ENCODE results near the gene C5orf46.

DNA sequence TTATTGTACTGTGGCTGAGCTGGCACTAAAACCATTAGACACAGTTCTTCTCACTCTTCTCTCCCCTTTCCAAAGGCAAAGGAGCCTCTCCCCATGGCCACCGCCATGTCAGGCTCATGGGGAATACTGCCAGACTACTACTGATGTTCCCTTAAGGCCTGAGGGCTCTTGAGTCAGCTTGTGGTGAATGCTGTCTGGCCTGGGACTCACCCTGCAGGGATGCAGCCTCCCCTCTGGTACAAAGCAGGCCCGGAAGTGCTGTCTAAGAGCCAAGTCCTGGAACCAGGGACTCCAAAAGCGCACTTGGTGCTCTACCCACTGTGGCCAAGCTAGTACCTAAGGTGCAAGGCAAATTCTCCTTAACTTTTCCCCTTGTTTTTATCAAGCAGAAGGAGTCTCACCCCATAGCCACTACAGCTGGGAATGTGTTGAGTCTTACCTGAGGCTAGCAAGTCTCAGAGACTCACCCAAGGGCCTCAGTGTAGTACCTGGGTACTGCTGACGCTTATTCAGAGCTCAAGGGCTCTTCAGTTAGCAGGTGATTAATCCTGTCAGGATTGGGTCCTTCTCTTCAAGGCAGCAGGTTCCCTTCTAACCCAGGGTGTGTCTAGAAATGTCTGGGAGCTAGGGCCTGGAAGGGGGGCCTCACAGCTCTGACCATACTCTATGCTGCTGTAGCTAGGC, 33.2 kb upstream of the C5orf46 start:
- TF ChIP-seq EZH2 (IDR thresholded peaks at IDR 0.05; ENCODE audit: borderline replicate concordance, low read depth, low read length, poor library complexity, severe bottlenecking) = no peak
- TF ChIP-seq, protein P1, sequence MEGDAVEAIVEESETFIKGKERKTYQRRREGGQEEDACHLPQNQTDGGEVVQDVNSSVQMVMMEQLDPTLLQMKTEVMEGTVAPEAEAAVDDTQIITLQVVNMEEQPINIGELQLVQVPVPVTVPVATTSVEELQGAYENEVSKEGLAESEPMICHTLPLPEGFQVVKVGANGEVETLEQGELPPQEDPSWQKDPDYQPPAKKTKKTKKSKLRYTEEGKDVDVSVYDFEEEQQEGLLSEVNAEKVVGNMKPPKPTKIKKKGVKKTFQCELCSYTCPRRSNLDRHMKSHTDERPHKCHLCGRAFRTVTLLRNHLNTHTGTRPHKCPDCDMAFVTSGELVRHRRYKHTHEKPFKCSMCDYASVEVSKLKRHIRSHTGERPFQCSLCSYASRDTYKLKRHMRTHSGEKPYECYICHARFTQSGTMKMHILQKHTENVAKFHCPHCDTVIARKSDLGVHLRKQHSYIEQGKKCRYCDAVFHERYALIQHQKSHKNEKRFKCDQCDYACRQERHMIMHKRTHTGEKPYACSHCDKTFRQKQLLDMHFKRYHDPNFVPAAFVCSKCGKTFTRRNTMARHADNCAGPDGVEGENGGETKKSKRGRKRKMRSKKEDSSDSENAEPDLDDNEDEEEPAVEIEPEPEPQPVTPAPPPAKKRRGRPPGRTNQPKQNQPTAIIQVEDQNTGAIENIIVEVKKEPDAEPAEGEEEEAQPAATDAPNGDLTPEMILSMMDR (conservative IDR thresholded peaks at IDR 0.05; ENCODE audit: low read depth, low read length) = no peak
